ENCODE results near the gene HIPK3. TPM values are rescaled to one million over a fixed set of nuclear protein-coding genes. Genes with fewer than 3 reads are reported as not detected.
A peak's percentile ranks its signal among the peaks of the same experiment; 100 is the strongest.

The HIPK3 gene
- total RNA-seq, 1 donor from 2014 or later = 50.7 TPM

DNA sequence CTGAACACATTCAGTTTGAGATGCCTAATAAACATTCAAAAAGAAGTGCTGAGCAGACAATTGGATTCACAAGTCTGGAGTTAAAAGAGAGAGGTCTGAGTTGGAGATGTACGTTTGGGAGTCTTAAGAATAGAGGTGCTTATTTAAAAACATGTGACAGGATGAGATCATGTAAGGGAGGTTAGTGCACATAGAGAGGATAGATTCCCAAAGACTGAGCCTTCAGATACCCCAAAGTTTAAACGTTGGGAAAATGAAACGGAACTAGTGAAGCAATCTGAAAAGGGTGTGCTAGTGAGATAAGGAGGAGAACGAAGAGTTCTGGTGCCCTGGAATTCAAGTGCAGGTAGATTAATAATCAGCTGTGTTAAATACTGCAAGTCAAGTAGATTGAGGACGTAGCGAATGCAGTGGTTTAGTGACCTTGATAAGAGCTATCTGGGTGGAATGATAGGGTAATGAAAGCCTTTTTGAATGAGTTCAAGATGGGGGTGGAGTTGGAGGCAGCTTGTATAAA, 63.7 kb downstream of the HIPK3 start:
- CTCF ChIA-PET = interaction anchor here (1.7 kb wide), 1 partner anchor 159 kb away, joined by 4 read pairs; the partner anchor contains the start of gene CSTF3
- no peak for DNase-seq
- Mint-ChIP-seq H3K27ac (no peak overlapping the region), H3K27me3 (no peaks in the 10 kb centered on the region), H3K4me1 (peaks cover 19% of the 10 kb centered on the region), H3K4me3 (no peak overlapping the region), H3K9me3 (no peaks in the 10 kb centered on the region), H3K36me3 (ENCODE audit: low read depth) (peaks cover under 1% of the 10 kb centered on the region)
- no peak for ATAC-seq (ENCODE audit: low read depth)
- TF ChIP-seq, protein P1, sequence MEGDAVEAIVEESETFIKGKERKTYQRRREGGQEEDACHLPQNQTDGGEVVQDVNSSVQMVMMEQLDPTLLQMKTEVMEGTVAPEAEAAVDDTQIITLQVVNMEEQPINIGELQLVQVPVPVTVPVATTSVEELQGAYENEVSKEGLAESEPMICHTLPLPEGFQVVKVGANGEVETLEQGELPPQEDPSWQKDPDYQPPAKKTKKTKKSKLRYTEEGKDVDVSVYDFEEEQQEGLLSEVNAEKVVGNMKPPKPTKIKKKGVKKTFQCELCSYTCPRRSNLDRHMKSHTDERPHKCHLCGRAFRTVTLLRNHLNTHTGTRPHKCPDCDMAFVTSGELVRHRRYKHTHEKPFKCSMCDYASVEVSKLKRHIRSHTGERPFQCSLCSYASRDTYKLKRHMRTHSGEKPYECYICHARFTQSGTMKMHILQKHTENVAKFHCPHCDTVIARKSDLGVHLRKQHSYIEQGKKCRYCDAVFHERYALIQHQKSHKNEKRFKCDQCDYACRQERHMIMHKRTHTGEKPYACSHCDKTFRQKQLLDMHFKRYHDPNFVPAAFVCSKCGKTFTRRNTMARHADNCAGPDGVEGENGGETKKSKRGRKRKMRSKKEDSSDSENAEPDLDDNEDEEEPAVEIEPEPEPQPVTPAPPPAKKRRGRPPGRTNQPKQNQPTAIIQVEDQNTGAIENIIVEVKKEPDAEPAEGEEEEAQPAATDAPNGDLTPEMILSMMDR (IDR thresholded peaks at IDR 0.05) = no peak
- POLR2A ChIA-PET = no interaction called here
- intact Hi-C loops (cut with micrococcal nuclease) = loop anchor here (2.0 kb wide), 1 partner anchor 14 kb away; no protein-coding TSS in a partner anchor

GRCh38 chr11:33321422-33321821, 64.2 kb downstream of the HIPK3 start:
- POLR2A ChIA-PET = interaction anchor here (0.6 kb wide), 1 partner anchor 135 kb away, joined by 9 read pairs; no protein-coding TSS in a partner anchor
- Mint-ChIP-seq H3K4me3 (no peak overlapping the region), H3K27ac (no peak overlapping the region), H3K9me3 (no peaks in the 10 kb centered on the region), H3K27me3 (no peaks in the 10 kb centered on the region), H3K4me1 (peaks cover 18% of the 10 kb centered on the region), H3K36me3 (ENCODE audit: low read depth) (no peaks in the 10 kb centered on the region)
- ATAC-seq (ENCODE audit: low read depth) (no peak), DNase-seq (no peak)
- TF ChIP-seq, protein P1 (IDR thresholded peaks at IDR 0.05) = no peak
- intact Hi-C loops (cut with micrococcal nuclease) = loop anchor here (2.0 kb wide), 1 partner anchor 15 kb away; no protein-coding TSS in a partner anchor
- CTCF ChIA-PET = no interaction called here

DNA sequence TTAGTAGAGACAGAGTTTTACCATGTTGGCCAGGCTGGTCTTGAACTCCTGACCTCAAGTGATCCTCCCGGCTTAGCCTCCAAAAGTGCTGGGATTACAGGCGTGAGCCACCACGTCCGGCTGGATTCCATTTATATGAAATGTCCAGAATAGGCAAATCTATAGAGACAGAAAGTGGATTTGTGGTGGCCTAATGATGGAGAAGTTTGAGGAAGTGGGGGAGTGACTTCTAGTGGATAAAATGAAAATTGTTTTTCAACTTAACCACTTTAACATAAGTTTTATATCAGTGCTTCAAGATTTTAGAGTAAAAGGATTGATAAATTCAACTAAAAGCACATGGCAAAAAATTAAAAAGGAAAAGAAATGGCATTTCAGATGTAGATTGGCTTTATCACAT, 66.2 kb downstream of the HIPK3 start:
- ChIA-PET CTCF (no interaction called here), POLR2A (no interaction called here)
- H3K4me1 Mint-ChIP-seq = peaks cover 16% of the 10 kb centered on the region
- ATAC-seq (ENCODE audit: low read depth) (no peak), DNase-seq (no peak)
- H3K36me3 Mint-ChIP-seq (ENCODE audit: low read depth) = no peaks in the 10 kb centered on the region
- no peaks in the 10 kb centered on the region for H3K9me3 Mint-ChIP-seq
- intact Hi-C loops (cut with micrococcal nuclease) = no loop called here
- TF ChIP-seq, protein P1 (IDR thresholded peaks at IDR 0.05) = no peak
- no peaks in the 10 kb centered on the region for H3K27me3 Mint-ChIP-seq
- no peak overlapping the region for H3K27ac Mint-ChIP-seq
- H3K4me3 Mint-ChIP-seq = no peak overlapping the region

DNA sequence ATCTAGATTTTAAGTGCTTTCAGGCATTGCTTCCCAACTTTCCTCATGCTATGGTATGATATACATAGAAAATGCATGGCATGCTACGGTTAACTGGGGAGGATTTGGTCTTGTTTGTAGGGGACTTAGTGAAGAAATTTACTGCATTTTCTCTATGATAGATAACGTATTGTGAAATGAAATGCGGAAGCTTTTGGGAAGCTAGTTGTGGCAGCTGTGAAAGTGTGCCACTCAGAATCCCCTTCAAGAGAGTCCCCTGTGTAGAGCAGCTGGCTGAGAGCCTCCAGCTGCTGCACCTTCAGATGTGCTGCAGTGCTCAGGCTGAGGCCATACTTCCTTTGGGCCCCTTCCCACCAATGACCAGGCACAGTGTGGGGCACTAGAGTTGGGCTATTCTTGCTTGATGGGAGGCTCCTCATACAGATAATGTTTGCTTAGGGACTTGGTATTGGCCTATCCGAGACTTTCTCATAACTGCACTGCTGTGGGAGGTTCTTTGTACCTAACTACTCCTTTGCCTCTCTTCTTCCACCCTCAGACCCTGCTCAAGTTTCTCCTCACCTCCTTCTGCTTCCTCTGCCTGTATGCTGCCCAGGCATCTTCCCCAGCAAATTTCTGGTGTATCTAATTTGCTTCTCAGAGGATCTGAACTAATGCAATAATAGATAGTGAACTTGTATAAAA, 67.3 kb downstream of the HIPK3 start:
- Mint-ChIP-seq H3K27me3 (no peaks in the 10 kb centered on the region), H3K4me1 (peaks cover 16% of the 10 kb centered on the region), H3K27ac (no peak overlapping the region), H3K4me3 (no peak overlapping the region), H3K36me3 (ENCODE audit: low read depth) (peaks cover under 1% of the 10 kb centered on the region), H3K9me3 (no peaks in the 10 kb centered on the region)
- TF ChIP-seq, protein P1 (IDR thresholded peaks at IDR 0.05) = no peak
- CTCF ChIA-PET = no interaction called here
- intact Hi-C loops (cut with micrococcal nuclease) = no loop called here
- peak; percentile 18 for ATAC-seq (ENCODE audit: low read depth)
- POLR2A ChIA-PET = no interaction called here
- DNase-seq = no peak

DNA sequence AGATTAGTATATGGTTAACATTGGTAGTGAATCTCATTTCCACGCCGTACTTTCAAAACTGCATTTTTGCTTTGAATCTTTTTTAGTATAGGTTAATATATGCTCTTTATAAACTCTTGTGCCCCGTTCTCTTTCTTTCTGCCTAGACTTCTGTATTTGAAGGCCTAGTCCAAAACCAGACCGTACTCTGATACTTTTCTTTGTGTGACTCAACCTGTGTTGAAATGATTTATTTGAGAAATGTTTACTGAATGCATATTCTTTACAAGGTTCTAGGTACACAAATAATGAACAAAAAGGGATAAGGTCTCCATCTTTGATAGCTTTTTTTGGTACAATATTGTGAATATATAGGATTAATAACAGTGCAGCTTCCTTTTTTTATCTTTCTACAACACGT, 68.3 kb downstream of the HIPK3 start:
- no peaks in the 10 kb centered on the region for H3K9me3 Mint-ChIP-seq
- H3K36me3 Mint-ChIP-seq (ENCODE audit: low read depth) = peaks cover 5% of the 10 kb centered on the region
- ATAC-seq (ENCODE audit: low read depth) (no peak), DNase-seq (no peak)
- H3K27ac Mint-ChIP-seq = no peak overlapping the region
- no peak overlapping the region for H3K4me3 Mint-ChIP-seq
- intact Hi-C loops (cut with micrococcal nuclease) = no loop called here
- ChIA-PET CTCF (no interaction called here), POLR2A (no interaction called here)
- H3K4me1 Mint-ChIP-seq = peaks cover 19% of the 10 kb centered on the region
- H3K27me3 Mint-ChIP-seq = no peaks in the 10 kb centered on the region
- TF ChIP-seq, protein P1 (IDR thresholded peaks at IDR 0.05) = no peak
